GM12892 (cell line): ENCODE data around the gene STARD9.

ENCODE experiments used
- POLR2A ChIP-seq: IDR thresholded peaks from 2 replicates; pipeline ENCODE4 v1.6.1; 2011; ENCODE audit warnings: low read depth, low read length, control low read depth
- POLR2AphosphoS5 ChIP-seq: IDR thresholded peaks from 2 replicates; pipeline ENCODE4 v1.6.1; 2011; ENCODE audit warnings: low read depth, low read length, control low read depth

- TF ChIP-seq POLR2A (no peak), POLR2AphosphoS5 (no peak)
These were observed 21.9 kb upstream of the STARD9 start for GRCh38 chr15:42553554-42553953.
